Activated effector memory CD4-positive, alpha-beta T cell treated with anti-CD3 and anti-CD28 coated beads, Interleukin-2, amount 50 U/mL, for 16 hours (primary cell): ENCODE results near the gene TNFAIP3.
"Not testable (repeated sequence)": the region's sequence is repeated elsewhere in the genome, so short reads cannot be mapped to it uniquely, and the experiment has no call there.

Source experiments
- DNase-seq: peaks from one replicate; pipeline ENCODE4 v3.0.0-alpha.2; 2020

TNFAIP3 gene

GRCh38 chr6:137879885-137880745 lies 13.1 kb downstream of the TNFAIP3 start:
- no peak for DNase-seq

- DNase-seq: no peak
Measured at GRCh38 chr6:137880746-137881521, 13.9 kb downstream of the TNFAIP3 start.

GRCh38 chr6:137881522-137881886 lies 14.4 kb downstream of the TNFAIP3 start:
- peak; percentile 72 for DNase-seq

GRCh38 chr6:137882225-137882961 lies 15.3 kb downstream of the TNFAIP3 start:
- DNase-seq: no peak

GRCh38 chr6:137883400-137884148 lies 16.5 kb downstream of the TNFAIP3 start:
- no peak for DNase-seq

- no peak for DNase-seq
Measured at GRCh38 chr6:137884149-137884909, 17.3 kb downstream of the TNFAIP3 start.

- not testable (repeated sequence) for DNase-seq
Measured at GRCh38 chr6:137884910-137885229, 17.8 kb downstream of the TNFAIP3 start.

GRCh38 chr6:137886226-137886625 lies 19.2 kb downstream of the TNFAIP3 start:
- DNase-seq: not testable (repeated sequence)

GRCh38 chr6:137890983-137891537 lies 24.0 kb downstream of the TNFAIP3 start:
- DNase-seq: no peak

GRCh38 chr6:137892271-137892708 lies 25.2 kb downstream of the TNFAIP3 start:
- DNase-seq: no peak

GRCh38 chr6:137893181-137893580 lies 26.1 kb downstream of the TNFAIP3 start:
- DNase-seq: no peak

- DNase-seq: no peak
Measured at GRCh38 chr6:137893726-137894125, 26.7 kb downstream of the TNFAIP3 start.

GRCh38 chr6:137894378-137894777 lies 27.3 kb downstream of the TNFAIP3 start:
- DNase-seq: not testable (repeated sequence)

GRCh38 chr6:137894779-137895385 lies 27.8 kb downstream of the TNFAIP3 start:
- DNase-seq: no peak

- no peak for DNase-seq
Measured at GRCh38 chr6:137896647-137897046, 29.6 kb downstream of the TNFAIP3 start.

GRCh38 chr6:137900815-137901214 lies 33.8 kb downstream of the TNFAIP3 start:
- DNase-seq: no peak

GRCh38 chr6:137901454-137901853 lies 34.4 kb downstream of the TNFAIP3 start:
- no peak for DNase-seq

GRCh38 chr6:137902699-137903098 lies 35.6 kb downstream of the TNFAIP3 start:
- DNase-seq: no peak

- no peak for DNase-seq
Measured at GRCh38 chr6:137903274-137903932, 36.3 kb downstream of the TNFAIP3 start.
